HG03135 (cell line): ENCODE results near the gene PRR16.

Source experiments
- ATAC-seq: cut with Tn5 transposase; IDR thresholded peaks from one replicate; pipeline ENCODE4 v1.9.1; 2021; ENCODE audit warnings: mild to moderate bottlenecking, moderate library complexity; ENCODE audit not compliant: unreplicated experiment

PRR16 gene

DNA sequence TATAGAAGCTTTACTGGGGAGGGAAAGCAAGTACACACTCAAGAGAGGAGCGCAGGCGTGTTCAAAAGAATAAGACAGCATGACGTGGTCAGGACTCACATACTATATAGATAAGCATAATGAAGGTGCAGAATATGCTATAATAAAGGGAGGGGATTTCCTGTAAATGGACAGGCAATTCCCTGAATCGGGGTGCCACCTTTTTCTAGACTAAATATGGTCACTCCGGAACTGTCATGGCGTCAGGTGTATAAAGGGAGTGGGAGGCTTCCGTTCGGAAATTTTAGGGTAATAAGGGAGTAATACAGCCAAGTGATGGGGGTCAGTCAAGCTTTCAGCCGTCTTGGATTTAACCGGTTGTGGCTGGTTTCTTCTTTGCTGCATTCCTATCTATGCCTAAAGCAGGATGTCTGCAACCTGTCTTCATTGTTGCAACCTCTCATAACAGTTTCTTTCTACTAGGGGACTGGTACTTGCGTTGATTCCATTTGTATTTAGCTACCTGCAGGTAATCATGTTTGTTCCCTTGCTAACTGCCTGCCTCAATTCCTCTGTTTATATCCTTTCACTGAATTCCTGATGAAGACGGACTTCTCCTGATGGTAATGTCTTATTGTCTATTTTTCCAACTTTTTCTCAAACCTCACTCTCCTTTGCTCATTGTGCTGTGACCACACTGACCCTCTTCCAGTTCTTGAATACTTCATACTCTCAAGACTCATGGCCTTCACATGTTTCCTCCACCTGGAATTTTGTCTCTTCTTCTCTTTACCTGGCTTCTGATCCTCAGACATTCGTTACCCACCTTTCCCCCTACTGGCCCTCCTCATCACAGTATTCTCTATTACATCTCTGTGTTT, 48.9 kb downstream of the PRR16 start:
- no peak for ATAC-seq

DNA sequence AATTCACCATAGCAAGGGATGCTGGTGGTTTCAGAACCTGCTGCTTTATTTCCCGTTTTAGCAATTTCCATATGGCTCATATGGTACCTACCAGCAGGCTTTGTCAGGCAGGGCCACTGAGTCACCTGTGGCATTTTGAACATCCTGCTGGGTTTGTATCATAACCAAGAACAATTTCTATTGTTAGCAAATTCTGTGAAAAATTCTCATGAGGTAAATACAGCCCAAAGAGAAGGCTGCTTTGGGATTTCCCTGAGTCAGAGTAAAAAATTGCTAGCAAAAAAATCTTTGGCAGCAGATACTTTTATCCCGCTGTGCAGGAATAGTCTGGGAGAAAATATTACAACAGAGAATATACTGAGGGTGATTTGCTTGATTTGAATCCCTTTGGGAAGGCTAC, 52.7 kb downstream of the PRR16 start:
- no peak for ATAC-seq

DNA sequence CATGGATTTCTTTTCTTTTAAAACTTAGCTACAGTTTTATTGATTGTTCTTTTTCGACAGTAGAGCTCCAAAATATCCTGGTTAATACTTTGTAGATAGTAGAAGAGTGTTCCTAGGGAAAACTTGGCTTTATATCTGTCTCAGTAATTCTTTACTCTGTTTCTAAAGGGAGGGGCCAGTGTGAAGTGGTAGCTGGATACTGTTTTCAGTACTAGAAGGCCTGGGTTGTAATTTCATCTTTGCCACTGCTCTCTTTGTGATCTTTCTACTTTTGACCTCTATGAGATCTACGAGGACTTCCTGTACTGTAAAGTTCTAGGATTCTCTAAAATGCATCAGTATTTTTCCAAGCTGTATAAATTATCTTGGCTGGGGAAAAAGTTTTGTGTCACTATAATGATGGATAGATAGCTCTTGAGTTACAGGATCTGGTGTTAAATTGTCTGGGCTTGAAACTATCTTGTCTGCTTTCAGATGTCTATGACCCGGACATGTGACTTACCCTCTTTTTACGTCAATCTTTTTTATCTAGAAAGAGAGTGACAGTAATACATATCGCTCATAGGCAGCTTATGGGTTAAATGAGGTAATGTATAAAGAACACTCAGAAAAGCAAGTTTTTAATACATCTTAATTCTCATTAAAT, 53.6 kb downstream of the PRR16 start:
- ATAC-seq = no peak

- ATAC-seq = no peak
Observed at GRCh38 chr5:120518581-120518980, 54.5 kb downstream of the PRR16 start.

GRCh38 chr5:120527251-120527650, 63.2 kb downstream of the PRR16 start:
- ATAC-seq = no peak

DNA sequence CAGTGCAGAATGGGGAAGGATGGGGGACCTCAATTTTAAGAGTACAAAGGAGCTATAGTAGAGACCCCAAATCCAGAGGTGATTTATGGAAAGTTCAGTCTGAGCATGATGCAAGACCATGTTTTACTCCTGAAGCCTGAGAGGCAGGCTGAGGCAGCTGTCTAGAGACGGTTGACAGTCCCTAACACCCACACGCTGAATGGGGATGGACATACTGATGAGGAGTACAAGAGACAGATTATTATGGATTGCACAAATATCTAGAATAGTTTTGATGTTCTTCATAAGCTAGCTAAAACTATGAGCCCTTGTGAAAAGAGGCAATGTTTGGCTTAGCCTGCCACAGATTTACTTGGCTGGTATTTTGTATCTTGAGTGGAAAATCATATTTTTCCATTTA, 64.5 kb downstream of the PRR16 start:
- ATAC-seq = no peak

- ATAC-seq = no peak
Observed at GRCh38 chr5:120529386-120529785, 65.3 kb downstream of the PRR16 start.

GRCh38 chr5:120531215-120531614, 67.1 kb downstream of the PRR16 start:
- ATAC-seq = no peak

- ATAC-seq = no peak
Observed at GRCh38 chr5:120532835-120533234, 68.7 kb downstream of the PRR16 start.

DNA sequence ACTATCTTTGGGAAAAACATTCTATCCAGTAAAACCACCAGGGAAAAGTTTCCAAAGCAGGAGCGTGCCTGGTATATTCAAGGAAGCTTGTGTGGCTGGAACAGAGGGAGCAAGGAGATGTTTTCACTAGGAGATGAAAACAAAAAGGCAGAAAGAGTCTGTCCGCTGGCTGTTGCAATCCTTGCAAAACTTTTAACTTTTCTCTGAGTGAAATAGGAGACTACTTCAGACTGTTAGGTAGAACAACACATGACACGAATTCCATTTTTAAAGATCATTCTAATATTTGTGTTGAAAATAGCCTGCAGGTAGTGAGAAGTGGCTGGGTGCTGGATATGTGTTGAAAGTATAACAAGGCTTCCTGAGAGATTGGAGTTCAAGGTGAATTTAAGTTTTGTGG, 69.5 kb downstream of the PRR16 start:
- no peak for ATAC-seq

GRCh38 chr5:120535900-120536299, 71.8 kb downstream of the PRR16 start:
- no peak for ATAC-seq

DNA sequence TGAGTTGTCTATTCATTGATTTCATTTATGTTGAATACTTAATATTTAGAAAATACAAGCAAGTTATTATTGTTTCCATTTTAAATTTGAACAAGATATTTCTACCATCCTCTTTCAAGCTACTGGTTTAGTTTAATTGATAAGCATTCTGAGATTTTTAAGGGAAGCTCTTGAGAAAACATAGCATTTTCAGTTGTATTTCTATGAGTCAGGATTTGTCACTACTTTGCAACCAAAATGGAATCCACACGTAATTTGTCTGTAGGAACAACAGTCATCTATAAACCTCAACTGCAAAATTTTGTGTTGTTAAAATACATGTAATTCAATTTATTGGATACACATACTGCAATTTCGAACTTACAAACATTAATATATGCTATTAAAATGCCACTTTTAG, 74.0 kb downstream of the PRR16 start:
- ATAC-seq = no peak

DNA sequence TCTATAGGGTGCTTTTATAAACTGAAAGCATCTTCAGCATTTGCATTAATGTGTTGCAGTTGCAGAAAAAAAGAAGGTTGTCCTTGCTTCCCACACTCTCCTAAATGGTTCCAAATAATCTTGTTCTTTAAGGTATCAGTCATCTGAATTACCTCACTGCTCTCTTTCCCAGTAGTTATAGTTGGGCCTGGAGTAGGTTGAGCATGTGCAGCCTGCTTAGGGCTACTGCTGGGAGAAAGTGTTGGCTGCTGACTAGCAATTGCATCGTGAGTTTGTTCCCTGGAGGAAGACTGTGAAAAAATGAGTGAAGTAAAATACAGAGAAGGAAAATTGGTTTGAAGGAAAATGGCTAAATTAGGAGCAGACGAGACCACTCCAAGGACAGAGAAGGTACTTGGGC, 74.5 kb downstream of the PRR16 start:
- ATAC-seq = no peak

- ATAC-seq = no peak
Observed at GRCh38 chr5:120539471-120539870, 75.4 kb downstream of the PRR16 start.

DNA sequence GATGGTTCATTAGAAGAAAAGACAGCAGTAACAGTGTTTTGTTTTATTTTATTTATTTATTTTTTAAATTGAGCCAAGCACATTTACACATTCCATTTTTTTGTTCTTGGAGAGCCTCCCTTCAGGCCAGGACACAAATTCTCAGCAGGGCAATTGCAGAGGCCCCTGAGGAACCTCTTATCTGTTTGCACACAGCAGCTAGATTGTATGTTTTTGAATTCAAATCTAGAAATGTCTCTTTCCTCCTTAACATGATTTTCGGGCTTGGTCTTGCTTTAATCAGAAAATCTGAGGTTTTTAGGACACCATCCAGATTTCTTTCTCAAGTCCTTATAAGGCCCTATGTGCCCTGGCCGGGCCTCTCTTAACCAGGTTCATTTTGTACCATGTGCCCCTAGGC, 76.0 kb downstream of the PRR16 start:
- ATAC-seq = no peak

DNA sequence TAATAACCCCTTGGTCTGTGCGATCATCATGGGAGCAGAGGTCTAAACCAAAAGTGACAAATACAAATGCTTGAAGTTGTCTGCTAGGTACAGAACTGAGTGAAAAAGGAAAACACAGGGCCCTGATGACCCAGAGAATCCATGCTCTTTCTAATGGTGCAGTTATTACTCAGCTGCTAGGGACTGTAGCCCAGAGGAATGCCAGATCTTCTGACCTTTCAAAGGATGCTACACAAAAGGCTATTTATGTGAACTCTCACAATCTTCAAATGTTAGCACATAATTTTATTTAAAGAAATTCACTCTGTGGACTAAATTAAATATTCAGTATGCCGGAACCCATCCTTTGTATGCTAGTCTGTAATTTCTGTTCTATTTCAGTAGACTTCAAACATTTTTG, 79.9 kb downstream of the PRR16 start:
- no peak for ATAC-seq

DNA sequence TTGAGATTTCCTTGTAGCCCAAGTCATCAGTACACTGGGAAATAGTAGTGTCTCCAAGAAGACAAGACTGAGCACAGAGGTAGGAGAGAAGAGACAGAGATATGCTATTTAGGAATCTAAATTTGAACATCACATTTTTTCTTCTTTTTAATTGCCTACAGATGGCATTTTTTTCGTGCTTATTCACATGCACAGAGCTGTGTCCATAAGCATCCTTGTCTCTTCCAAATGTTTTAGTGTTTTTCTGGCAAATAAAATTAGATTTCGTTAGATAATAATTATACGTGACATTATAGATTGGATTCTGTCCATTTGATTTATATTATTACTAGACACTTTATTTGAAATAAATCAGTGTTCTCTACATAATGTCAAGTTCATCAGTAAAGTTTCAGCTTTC, 80.9 kb downstream of the PRR16 start:
- ATAC-seq = no peak

DNA sequence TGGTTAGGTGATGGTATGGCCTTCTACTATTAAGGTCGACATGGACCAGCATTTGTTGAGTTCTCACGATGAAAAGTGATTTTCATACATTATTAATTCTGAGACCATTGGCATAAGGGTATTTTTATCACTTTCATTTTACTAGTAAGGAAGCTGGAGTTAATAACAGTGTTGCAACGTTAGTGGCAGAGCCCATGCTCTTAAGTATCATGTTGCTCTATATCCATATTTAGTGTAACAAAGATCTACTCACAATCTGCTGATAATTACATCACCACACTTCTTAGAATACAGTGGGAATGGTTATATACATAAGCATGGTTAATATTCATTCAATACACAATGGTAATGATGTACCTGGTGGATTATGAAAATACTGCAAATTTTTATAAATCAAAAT, 81.9 kb downstream of the PRR16 start:
- ATAC-seq = no peak

DNA sequence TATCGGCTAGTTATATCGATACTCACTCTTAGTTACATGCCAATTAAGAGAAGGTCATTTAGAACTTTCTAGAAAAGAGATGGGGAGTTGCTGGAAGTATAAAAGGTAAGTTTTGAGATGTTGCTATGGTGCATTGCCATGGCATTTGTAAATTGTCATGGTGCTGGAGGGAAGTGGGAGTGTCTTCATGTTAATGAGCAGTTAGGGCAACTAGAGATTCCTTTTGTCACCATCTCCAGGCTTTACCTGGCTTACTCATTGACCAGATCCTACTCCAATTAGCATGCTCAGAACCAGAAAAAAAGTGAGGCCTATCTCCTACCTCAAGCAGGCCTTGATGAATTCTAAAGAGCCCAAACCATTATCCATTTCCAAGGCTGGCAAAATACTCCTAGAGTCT, 82.8 kb downstream of the PRR16 start:
- no peak for ATAC-seq

DNA sequence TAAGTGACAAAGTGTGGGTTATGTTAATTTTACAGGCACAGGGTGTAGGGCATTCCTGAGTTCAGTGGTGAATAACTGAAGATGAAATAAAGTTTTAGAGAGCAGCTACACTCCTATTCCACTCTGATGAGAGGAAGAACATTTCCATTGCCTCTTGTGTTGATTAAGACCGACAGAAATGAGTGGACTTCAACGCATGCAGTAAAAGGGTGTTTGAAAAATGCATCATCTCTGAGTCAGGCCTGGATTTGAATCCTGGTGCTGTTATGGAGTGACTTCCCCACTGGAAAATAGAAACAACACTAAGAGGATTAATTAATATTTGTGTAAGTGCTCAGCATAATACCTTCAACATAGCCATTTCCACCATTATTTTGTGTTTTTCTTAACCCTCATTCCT, 86.3 kb downstream of the PRR16 start:
- ATAC-seq = no peak

GRCh38 chr5:120552638-120553037, 88.5 kb downstream of the PRR16 start:
- no peak for ATAC-seq

DNA sequence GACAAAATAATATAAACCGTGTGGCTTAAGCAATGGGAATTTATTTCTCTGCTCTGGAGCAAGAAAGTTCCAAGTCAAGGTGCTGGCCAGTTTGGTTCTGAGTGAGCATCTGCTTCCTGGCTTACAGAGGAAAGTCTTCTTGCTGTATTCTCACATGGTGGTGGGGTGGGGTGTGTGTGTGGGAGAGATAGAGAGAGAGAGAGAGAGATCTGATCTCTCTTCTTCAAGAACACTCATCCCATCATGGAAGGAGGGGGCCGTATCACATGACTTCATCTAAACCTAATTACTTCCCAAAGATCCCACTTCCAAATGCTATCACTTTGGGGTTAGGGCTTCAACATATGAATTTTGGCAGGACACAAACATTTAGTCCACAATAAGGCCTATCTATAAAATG, 91.2 kb downstream of the PRR16 start:
- no peak for ATAC-seq

- no peak for ATAC-seq
Observed at GRCh38 chr5:120564013-120564412, 99.9 kb downstream of the PRR16 start.
